HepG2 (cell line): ENCODE results near the gene RXFP2. TPM values are rescaled to one million over a fixed set of nuclear protein-coding genes. Genes with fewer than 3 reads are reported as not detected.

ENCODE experiments used
- ATAC-seq: fragments of 200-7000 bp; cut with Tn5 transposase; 3 replicates; pipeline ENCODE4 v1.9.1; 2020; ENCODE audit warnings: mild to moderate bottlenecking, moderate library complexity
- BruUV-seq: library from RNA; stranded (reverse); fragments of 400-500 nt; replicated peaks from 2 replicates; lab custom pipeline; 2021; lab: Mats Ljungman, UMichigan
- CTCF ChIA-PET: fragments of 300-600 bp; formaldehyde crosslinking; extraction: SDS; loops from one replicate; lab custom pipeline; 2021; ENCODE audit warnings: low total read pairs, inconsistent platforms, low intra/inter-chr PET ratio; lab: Yijun Ruan, JAX
- POLR2A ChIA-PET: fragments of 350-600 bp; sonication (Branson Sonifier 250); formaldehyde crosslinking; loops from one replicate; lab custom pipeline; 2020; ENCODE audit warnings: antibody characterized with exemption, inconsistent platforms; lab: Yijun Ruan, JAX
- DNase-seq: peaks from one replicate; pipeline ENCODE4 v3.0.0-alpha.2; 2015; ENCODE audit warnings: low spot score
- FAIRE-seq: peaks from 3 replicates; lab custom pipeline; 2011; peaks lifted over from hg19 to GRCh38; lab: Jason Lieb, UNC
- H2AFZ ChIP-seq: one replicate; pipeline ENCODE4 v1.6.1; 2011; ENCODE audit warnings: low read length, inconsistent platforms
- H3K27ac ChIP-seq: fragments of 300-600 bp; 3 replicates; pipeline ENCODE4 v1.8.0; 2011; ENCODE audit warnings: mixed run types, mild to moderate bottlenecking, mixed read lengths, low read length, inconsistent platforms; ENCODE audit not compliant: insufficient read depth; ENCODE audit errors: extremely low read length
- H3K27me3 ChIP-seq, 2 experiments: fragments of 200-600 bp in 1 of 2; 2 replicates in 1 of 2; 3 replicates in 1 of 2; pipeline versions ENCODE4 v1.6.0 to v1.8.0; 2011; ENCODE audit warnings: low read length in 2 of 2, mild to moderate bottlenecking in 2 of 2, moderate library complexity in 2 of 2, inconsistent platforms in 1 of 2; ENCODE audit not compliant: insufficient read depth in 2 of 2, control insufficient read depth in 1 of 2
- H3K36me3 ChIP-seq, 2 experiments: fragments of 200-600 bp in 1 of 2; replicated peaks in 1 of 2; 2 replicates in 1 of 2; 3 replicates in 1 of 2; pipeline versions ENCODE4 v1.5.1 to v1.8.0; 2011; ENCODE audit warnings: low read length in 2 of 2, inconsistent platforms in 1 of 2; ENCODE audit not compliant: insufficient read depth in 2 of 2, control insufficient read depth in 1 of 2
- H3K4me1 ChIP-seq: 2 replicates; pipeline ENCODE4 v1.5.1; 2012; ENCODE audit warnings: low read length, inconsistent platforms; ENCODE audit not compliant: insufficient read depth
- H3K4me2 ChIP-seq: 2 replicates; pipeline ENCODE4 v1.6.0; 2011; ENCODE audit warnings: low read depth, low read length, inconsistent platforms
- H3K4me3 ChIP-seq, 3 experiments: fragments of 200-600 bp in 1 of 3; sonication (generic), shearing (Covaris generic) in 1 of 3; replicated peaks in 1 of 3; 2 replicates each; pipeline ENCODE4 v1.5.1; 2011 to 2016; ENCODE audit warnings: low read length in 3 of 3, inconsistent platforms in 2 of 3, low read depth in 2 of 3, mild to moderate bottlenecking in 2 of 3, control low read depth in 1 of 3, mixed read lengths in 1 of 3; ENCODE audit not compliant: insufficient read depth in 1 of 3
- H3K79me2 ChIP-seq: one replicate; pipeline ENCODE4 v1.6.1; 2011; ENCODE audit warnings: low read length, inconsistent platforms; ENCODE audit not compliant: insufficient read depth
- H3K9ac ChIP-seq: 2 replicates; pipeline ENCODE4 v1.6.0; 2011; ENCODE audit warnings: mild to moderate bottlenecking, low read depth, low read length, inconsistent platforms; ENCODE audit not compliant: insufficient read depth
- H3K9me3 ChIP-seq: 2 replicates; pipeline ENCODE4 v1.5.1; 2012; ENCODE audit warnings: mild to moderate bottlenecking, low read length
- H4K20me1 ChIP-seq: 2 replicates; pipeline ENCODE4 v1.6.0; 2011; ENCODE audit warnings: inconsistent platforms, mild to moderate bottlenecking, low read length, moderate library complexity; ENCODE audit not compliant: insufficient read depth
- AGO1 ChIP-seq: fragments of 200-400 bp; formaldehyde crosslinking; IDR thresholded peaks from 2 replicates; pipeline ENCODE4 v1.6.1; 2017; ENCODE audit warnings: mild to moderate bottlenecking, low read depth, low read length, moderate library complexity; ENCODE audit not compliant: poor library complexity, severe bottlenecking
- CBX5 ChIP-seq: sonication (generic); formaldehyde crosslinking; IDR thresholded peaks from 2 replicates; pipeline ENCODE4 v1.4.0; 2020; ENCODE audit warnings: missing genetic modification reagents, borderline replicate concordance
- HOXA3 ChIP-seq: sonication (generic); formaldehyde crosslinking; IDR thresholded peaks from 2 replicates; pipeline ENCODE4 v1.5.0; 2020; ENCODE audit warnings: missing genetic modification reagents
- KLF12 ChIP-seq: sonication (generic); formaldehyde crosslinking; IDR thresholded peaks from 2 replicates; pipeline ENCODE4 v1.4.0; 2020; ENCODE audit warnings: missing genetic modification reagents, borderline replicate concordance
- NFYC ChIP-seq: IDR thresholded peaks from 2 replicates; pipeline ENCODE4 v1.6.1; 2016; ENCODE audit warnings: missing genetic modification reagents, missing compliant biosample characterization
- RORA ChIP-seq: sonication (generic); formaldehyde crosslinking; IDR thresholded peaks from 2 replicates; pipeline ENCODE4 v1.5.0; 2020; ENCODE audit warnings: mild to moderate bottlenecking, missing genetic modification reagents, moderate library complexity
- TCF12 ChIP-seq, 2 experiments: fragments of 450-650 bp in 1 of 2; sonication (generic) in 1 of 2; formaldehyde crosslinking in 1 of 2; IDR thresholded peaks; 2 replicates each; pipeline versions ENCODE4 v1.6.1 to v1.8.0; 2017 to 2022; ENCODE audit warnings: antibody characterized with exemption in 1 of 2, mild to moderate bottlenecking in 1 of 2, missing genetic modification reagents in 1 of 2, moderate library complexity in 1 of 2
- UBTF ChIP-seq: sonication (generic); formaldehyde crosslinking; IDR thresholded peaks from 2 replicates; pipeline ENCODE4 v1.4.0; 2020; ENCODE audit warnings: mild to moderate bottlenecking, missing genetic modification reagents
- ZBTB34 ChIP-seq: sonication (generic); formaldehyde crosslinking; IDR thresholded peaks from 2 replicates; pipeline ENCODE4 v1.8.0; 2022; ENCODE audit warnings: mild to moderate bottlenecking, missing genetic modification reagents
- ZBTB44 ChIP-seq: sonication (generic); formaldehyde crosslinking; IDR thresholded peaks from 2 replicates; pipeline ENCODE4 v1.4.0; 2020; ENCODE audit warnings: missing genetic modification reagents
- ZMYM4 ChIP-seq: sonication (generic); formaldehyde crosslinking; IDR thresholded peaks from 2 replicates; pipeline ENCODE4 v1.8.1; 2023; ENCODE audit warnings: mild to moderate bottlenecking, missing genetic modification reagents
- ZNF20 ChIP-seq: sonication (generic); formaldehyde crosslinking; IDR thresholded peaks from 2 replicates; pipeline ENCODE4 v1.4.0; 2020; ENCODE audit warnings: mild to moderate bottlenecking, moderate library complexity, missing genetic modification reagents
- ZNF224 ChIP-seq: sonication (generic); formaldehyde crosslinking; IDR thresholded peaks from 2 replicates; pipeline ENCODE4 v1.5.0; 2020; ENCODE audit warnings: mild to moderate bottlenecking, missing genetic modification reagents
- ZNF720 ChIP-seq: sonication (generic); formaldehyde crosslinking; IDR thresholded peaks from 2 replicates; pipeline ENCODE4 v1.4.0; 2020; ENCODE audit warnings: missing genetic modification reagents
- ZNF780A ChIP-seq: sonication (generic); formaldehyde crosslinking; IDR thresholded peaks from 2 replicates; pipeline ENCODE4 v1.8.0; 2022; ENCODE audit warnings: mild to moderate bottlenecking, missing genetic modification reagents, moderate library complexity
- ZNF841 ChIP-seq: sonication (generic); formaldehyde crosslinking; IDR thresholded peaks from 2 replicates; pipeline ENCODE4 v1.8.1; 2023; ENCODE audit warnings: missing genetic modification reagents, borderline replicate concordance
- ZNF878 ChIP-seq: sonication (generic); formaldehyde crosslinking; IDR thresholded peaks from 2 replicates; pipeline ENCODE4 v1.8.1; 2023; ENCODE audit warnings: mild to moderate bottlenecking, missing genetic modification reagents, moderate library complexity
- WGBS: methylation state at CpG from one replicate; pipeline ENCODE4 v1.1.6; 2017; ENCODE audit warnings: low lambda C conversion rate; 5-methylcytosine and 5-hydroxymethylcytosine counted together
- in situ Hi-C: cut with HindIII; loops from 2 replicates; pipeline ENCODE4 v1.10.0; 2017; ENCODE audit warnings: low pct_unique_long_range_greater_than_20kb; ENCODE audit not compliant: extremely low pct_ligation_motif_present
- intact Hi-C: fragments of 100-400 bp; cut with micrococcal nuclease; formaldehyde crosslinking; loops from one replicate; pipeline ENCODE4 v1.10.0; 2022; ENCODE audit not compliant: unreplicated experiment
- polyA plus RNA-seq, 8 experiments: library from polyadenylated mRNA; depleted of rRNA in 3 of 8; stranded (reverse) in 7 of 8; unstranded in 1 of 8; fragments of >200 nt; fragmentation: Illumina TruSeq in 4 of 8; extraction: Trizol in 4 of 8; gene quantifications; 2 replicates each; pipeline versions ENCODE4 v1.2.1 to v1.2.3, GENCODE V29; 2011 to 2016; ENCODE audit warnings: low read depth in 4 of 8, missing spikeins in 1 of 8, mixed read lengths in 1 of 8; ENCODE audit not compliant: insufficient read depth in 1 of 8
- total RNA-seq, 5 experiments: library from RNA; depleted of rRNA; stranded (reverse); fragments of >200 nt; fragmentation: Illumina TruSeq; extraction: Trizol; gene quantifications; 2 replicates each; pipeline ENCODE4 v1.2.3, GENCODE V29; 2016; ENCODE audit warnings: low read depth in 1 of 5

Gene RXFP2
- total and polyA plus RNA-seq, 2 of the 13 experiments (the other 11 are each of a cell fraction or from before 2014, with no cell fraction given) = not detected

GRCh38 chr13:31846182-31846938 is 107.0 kb downstream of the RXFP2 start (continued):
- TF ChIP-seq NFYC (peak; percentile 64), ZNF841 (no peak), ZNF720 (CRISPR knock-in tag) (no peak), UBTF (peak; percentile 36; the same call in 1 of the 2 replicates), AGO1 (peak; percentile 70), ZNF878 (no peak), HOXA3 (0 out of 2 replicates have a peak, but pooled peaks have one; percentile 43)

- FAIRE-seq (no peak), DNase-seq (no peak)
- H3K4me1 ChIP-seq = peaks cover 4% of the 10 kb centered on the region; the same call in 1 of the 2 replicates
- TF ChIP-seq ZBTB34 (CRISPR knock-in tag) (no peak), ZNF20 (no peak), CBX5 (CRISPR knock-in tag) (no peak), KLF12 (CRISPR knock-in tag) (no peak), TCF12 (IDR thresholded peaks at IDR 0.05) (no peak), TCF12 (CRISPR knock-in tag; IDR thresholded peaks at IDR 0.05) (no peak), ZNF780A (CRISPR knock-in tag) (no peak), RORA (no peak), ZBTB44 (CRISPR knock-in tag) (no peak), ZNF224 (CRISPR knock-in tag) (no peak), ZMYM4 (no peak)
Measured at GRCh38 chr13:31846961-31847752, 107.8 kb downstream of the RXFP2 start.

More at GRCh38 chr13:31846961-31847752, 107.8 kb downstream of the RXFP2 start:
- Histone ChIP-seq H3K9me3 (no peaks in the 10 kb centered on the region), H3K9ac (no peak overlapping the region), H3K4me2 (peak overlapping the region; percentile 89), H3K79me2 (no peaks in the 10 kb centered on the region), H4K20me1 (no peaks in the 10 kb centered on the region; the same call in 1 of the 2 replicates), H3K27ac (no peak overlapping the region), H3K27me3 (peaks cover 6 to 36% of the 10 kb centered on the region in 2 experiments; a peak in 3 of 5 replicates), H3K4me3 (peak overlapping the region; percentile 48 to 63 (median 56); a peak in 5 of 6 replicates), H3K36me3 (no peaks in the 10 kb centered on the region), H2AFZ (no peak overlapping the region)
- CTCF ChIA-PET = no interaction called here
- peak; percentile 13 for ATAC-seq
- intact Hi-C loops = no loop called here
- WGBS = 19% methylated on average over 4 of the region's 34 CpGs
- in situ Hi-C loops = no loop called here
- POLR2A ChIA-PET = no interaction called here
- no TSS peak for BruUV-seq
